ENCODE results near the gene SV2B.

GRCh38 chr15:91216000-91216399 lies 115.9 kb downstream of the SV2B start:
- TF ChIP-seq CTCF (IDR thresholded peaks at IDR 0.05): no peak
- TF ChIP-seq POLR2A (IDR thresholded peaks at IDR 0.05): no peak

All from testis (tissue), 2 donors.